GM18511 (cell line): Measurements from ENCODE around the gene KCNIP4.

ENCODE experiments used
- ATAC-seq: cut with Tn5 transposase; IDR thresholded peaks from one replicate; pipeline ENCODE4 v1.9.1; 2021; ENCODE audit warnings: mild to moderate bottlenecking, moderate library complexity; ENCODE audit not compliant: unreplicated experiment

The KCNIP4 gene

GRCh38 chr4:21901831-21902230, 46.7 kb downstream of the KCNIP4 start:
- no peak for ATAC-seq

- ATAC-seq = no peak
These were observed 47.3 kb downstream of the KCNIP4 start for GRCh38 chr4:21901281-21901680.

- ATAC-seq = no peak
These were observed 48.4 kb downstream of the KCNIP4 start for GRCh38 chr4:21900211-21900610.

- ATAC-seq = no peak
These were observed 50.5 kb downstream of the KCNIP4 start for GRCh38 chr4:21898101-21898500.

GRCh38 chr4:21896767-21897166, 51.8 kb downstream of the KCNIP4 start:
- no peak for ATAC-seq

- no peak for ATAC-seq
These were observed 55.4 kb downstream of the KCNIP4 start for GRCh38 chr4:21893136-21893535.

GRCh38 chr4:21890231-21890630, 58.3 kb downstream of the KCNIP4 start:
- no peak for ATAC-seq

GRCh38 chr4:21888195-21888976, 60.2 kb downstream of the KCNIP4 start:
- no peak for ATAC-seq

- ATAC-seq = no peak
These were observed 61.1 kb downstream of the KCNIP4 start for GRCh38 chr4:21887481-21887880.

- no peak for ATAC-seq
These were observed 62.8 kb downstream of the KCNIP4 start for GRCh38 chr4:21885770-21886169.

GRCh38 chr4:21885241-21885640, 63.3 kb downstream of the KCNIP4 start:
- ATAC-seq = no peak

GRCh38 chr4:21884615-21885014, 64.0 kb downstream of the KCNIP4 start:
- no peak for ATAC-seq

GRCh38 chr4:21882051-21882839, 66.3 kb downstream of the KCNIP4 start:
- ATAC-seq = no peak

GRCh38 chr4:21879187-21879586, 69.4 kb downstream of the KCNIP4 start:
- ATAC-seq = no peak

GRCh38 chr4:21876711-21877110, 71.9 kb downstream of the KCNIP4 start:
- ATAC-seq = no peak

- no peak for ATAC-seq
These were observed 75.4 kb downstream of the KCNIP4 start for GRCh38 chr4:21873145-21873544.

GRCh38 chr4:21872101-21872500, 76.5 kb downstream of the KCNIP4 start:
- ATAC-seq = no peak

- no peak for ATAC-seq
These were observed 78.4 kb downstream of the KCNIP4 start for GRCh38 chr4:21869978-21870745.

- ATAC-seq = no peak
These were observed 83.9 kb downstream of the KCNIP4 start for GRCh38 chr4:21864686-21865085.

GRCh38 chr4:21862917-21863316, 85.7 kb downstream of the KCNIP4 start:
- ATAC-seq = no peak

GRCh38 chr4:21858971-21859370, 89.6 kb downstream of the KCNIP4 start:
- ATAC-seq = no peak
